PFSK-1 (cell line): Measurements from ENCODE around the gene SRPRA.

Source experiments
- FOXP2 ChIP-seq: optimal IDR thresholded peaks from 2 replicates; pipeline ENCODE3; 2011; ENCODE audit warnings: borderline replicate concordance, control low read depth, inconsistent platforms; ENCODE audit not compliant: insufficient read depth; ENCODE audit errors: extremely low read length, extremely low read depth
- POLR2AphosphoS5 ChIP-seq: IDR thresholded peaks from 2 replicates; pipeline ENCODE4 v1.6.1; 2012; ENCODE audit warnings: low read depth, mild to moderate bottlenecking, control low read depth, low read length, moderate library complexity
- SIN3A ChIP-seq: IDR thresholded peaks from 2 replicates; pipeline ENCODE4 v1.6.1; 2012; ENCODE audit warnings: mild to moderate bottlenecking, low read length, moderate library complexity, borderline replicate concordance; ENCODE audit not compliant: insufficient read depth
- TAF1 ChIP-seq: IDR thresholded peaks from 2 replicates; pipeline ENCODE4 v1.6.1; 2012; ENCODE audit warnings: low read length, control low read depth, borderline replicate concordance; ENCODE audit not compliant: insufficient read depth
- TF ChIP-seq, protein P1 (sequence below), 2 experiments: IDR thresholded peaks; 2 replicates each; pipeline versions ENCODE4 v1.6.1 to v1.8.0; 2011 to 2012; ENCODE audit warnings: low read depth in 2 of 2, low read length in 2 of 2, control low read depth in 1 of 2, inconsistent platforms in 1 of 2, mild to moderate bottlenecking in 1 of 2, moderate library complexity in 1 of 2; ENCODE audit not compliant: insufficient read depth in 1 of 2

SRPRA gene

DNA sequence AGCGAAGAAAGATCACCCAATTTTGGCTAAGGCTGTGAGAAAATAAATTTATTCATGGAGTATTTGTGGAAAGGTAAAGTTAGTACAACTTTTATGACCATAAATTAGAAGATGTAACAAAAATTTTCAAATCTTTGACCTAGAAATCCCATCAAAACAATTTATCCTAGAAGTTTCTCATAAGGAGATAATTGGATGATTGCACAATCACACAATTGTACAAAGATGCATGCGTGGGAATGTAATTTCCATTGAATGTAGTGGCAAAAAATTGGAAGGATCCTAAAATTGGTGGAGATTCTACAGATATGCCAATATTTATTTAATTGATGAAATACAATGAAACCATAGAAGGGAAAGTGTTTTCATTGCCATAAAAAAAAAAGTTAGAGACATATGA, 11.6 kb downstream of the SRPRA start:
- TF ChIP-seq TAF1 = no peak
- TF ChIP-seq, protein P1, sequence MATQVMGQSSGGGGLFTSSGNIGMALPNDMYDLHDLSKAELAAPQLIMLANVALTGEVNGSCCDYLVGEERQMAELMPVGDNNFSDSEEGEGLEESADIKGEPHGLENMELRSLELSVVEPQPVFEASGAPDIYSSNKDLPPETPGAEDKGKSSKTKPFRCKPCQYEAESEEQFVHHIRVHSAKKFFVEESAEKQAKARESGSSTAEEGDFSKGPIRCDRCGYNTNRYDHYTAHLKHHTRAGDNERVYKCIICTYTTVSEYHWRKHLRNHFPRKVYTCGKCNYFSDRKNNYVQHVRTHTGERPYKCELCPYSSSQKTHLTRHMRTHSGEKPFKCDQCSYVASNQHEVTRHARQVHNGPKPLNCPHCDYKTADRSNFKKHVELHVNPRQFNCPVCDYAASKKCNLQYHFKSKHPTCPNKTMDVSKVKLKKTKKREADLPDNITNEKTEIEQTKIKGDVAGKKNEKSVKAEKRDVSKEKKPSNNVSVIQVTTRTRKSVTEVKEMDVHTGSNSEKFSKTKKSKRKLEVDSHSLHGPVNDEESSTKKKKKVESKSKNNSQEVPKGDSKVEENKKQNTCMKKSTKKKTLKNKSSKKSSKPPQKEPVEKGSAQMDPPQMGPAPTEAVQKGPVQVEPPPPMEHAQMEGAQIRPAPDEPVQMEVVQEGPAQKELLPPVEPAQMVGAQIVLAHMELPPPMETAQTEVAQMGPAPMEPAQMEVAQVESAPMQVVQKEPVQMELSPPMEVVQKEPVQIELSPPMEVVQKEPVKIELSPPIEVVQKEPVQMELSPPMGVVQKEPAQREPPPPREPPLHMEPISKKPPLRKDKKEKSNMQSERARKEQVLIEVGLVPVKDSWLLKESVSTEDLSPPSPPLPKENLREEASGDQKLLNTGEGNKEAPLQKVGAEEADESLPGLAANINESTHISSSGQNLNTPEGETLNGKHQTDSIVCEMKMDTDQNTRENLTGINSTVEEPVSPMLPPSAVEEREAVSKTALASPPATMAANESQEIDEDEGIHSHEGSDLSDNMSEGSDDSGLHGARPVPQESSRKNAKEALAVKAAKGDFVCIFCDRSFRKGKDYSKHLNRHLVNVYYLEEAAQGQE (IDR thresholded peaks at IDR 0.05; ENCODE audit: insufficient read depth in 1 of 2, low read depth in 2 of 2, low read length in 2 of 2) = no peak
- TF ChIP-seq POLR2AphosphoS5 = no peak
- TF ChIP-seq SIN3A = no peak
- TF ChIP-seq FOXP2 = no peak

DNA sequence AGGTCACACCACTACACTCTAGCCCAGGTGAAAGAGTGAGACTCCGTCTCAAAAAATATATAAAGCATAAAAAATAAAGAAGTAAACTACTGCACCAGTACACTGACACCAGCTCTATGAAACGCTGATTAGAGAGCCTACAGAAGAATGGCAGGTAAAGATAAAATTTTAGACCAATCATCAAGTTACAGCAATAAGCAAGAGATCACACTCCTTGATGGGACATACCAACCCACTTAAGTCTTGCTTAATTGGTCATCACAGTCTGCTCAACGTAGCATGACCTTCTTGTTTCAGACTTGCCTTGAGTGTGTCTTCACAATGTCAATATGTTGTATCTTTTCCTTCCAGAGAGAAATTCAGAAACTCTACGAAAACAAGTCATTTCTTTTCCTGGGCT, 12.5 kb downstream of the SRPRA start:
- TF ChIP-seq POLR2AphosphoS5 (no peak), TAF1 (no peak), FOXP2 (no peak), SIN3A (no peak)
- TF ChIP-seq, protein P1 (IDR thresholded peaks at IDR 0.05; ENCODE audit: insufficient read depth in 1 of 2, low read depth in 2 of 2, low read length in 2 of 2) = no peak

DNA sequence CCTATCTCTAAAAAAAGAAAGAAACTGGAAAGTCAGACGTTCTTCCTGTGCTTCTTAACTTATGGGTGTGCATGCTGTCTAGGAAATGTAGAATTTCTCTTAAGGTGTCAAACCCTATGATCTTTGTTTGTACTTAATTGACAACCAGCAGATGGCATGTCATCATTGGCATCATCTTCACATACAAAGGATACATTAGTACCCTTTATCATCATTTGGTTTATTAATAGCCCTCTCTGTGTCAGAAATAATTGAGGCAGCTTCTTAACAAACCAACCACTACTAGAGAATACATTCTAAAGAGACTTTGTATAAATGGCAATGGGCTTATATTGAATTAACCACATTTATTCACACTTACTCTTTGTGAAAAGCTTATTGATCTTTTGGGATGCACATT, 13.9 kb downstream of the SRPRA start:
- no peak for TF ChIP-seq POLR2AphosphoS5
- no peak for TF ChIP-seq TAF1

DNA sequence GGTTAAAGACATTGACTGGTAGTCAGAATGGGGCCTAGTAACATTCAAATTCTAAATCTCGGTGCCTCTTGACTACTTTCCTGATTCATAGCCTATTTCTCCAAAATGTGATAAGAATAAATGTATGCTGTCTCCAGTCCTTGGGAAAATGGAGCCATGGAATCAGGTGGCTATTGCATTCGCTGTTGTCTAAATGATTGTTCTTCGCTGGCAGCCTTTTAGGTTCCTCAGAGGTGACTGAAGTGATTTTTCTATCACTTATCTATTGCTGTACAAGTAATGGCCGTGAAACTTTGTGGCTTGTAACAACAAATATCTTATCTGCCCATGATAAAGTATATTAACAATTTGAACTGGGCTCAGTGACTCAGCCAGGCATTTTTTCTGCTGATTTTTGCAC, 15.4 kb downstream of the SRPRA start:
- TF ChIP-seq SIN3A (no peak), TAF1 (no peak), FOXP2 (no peak), POLR2AphosphoS5 (no peak)
- TF ChIP-seq, protein P1 (IDR thresholded peaks at IDR 0.05; ENCODE audit: insufficient read depth in 1 of 2, low read depth in 2 of 2, low read length in 2 of 2) = no peak

DNA sequence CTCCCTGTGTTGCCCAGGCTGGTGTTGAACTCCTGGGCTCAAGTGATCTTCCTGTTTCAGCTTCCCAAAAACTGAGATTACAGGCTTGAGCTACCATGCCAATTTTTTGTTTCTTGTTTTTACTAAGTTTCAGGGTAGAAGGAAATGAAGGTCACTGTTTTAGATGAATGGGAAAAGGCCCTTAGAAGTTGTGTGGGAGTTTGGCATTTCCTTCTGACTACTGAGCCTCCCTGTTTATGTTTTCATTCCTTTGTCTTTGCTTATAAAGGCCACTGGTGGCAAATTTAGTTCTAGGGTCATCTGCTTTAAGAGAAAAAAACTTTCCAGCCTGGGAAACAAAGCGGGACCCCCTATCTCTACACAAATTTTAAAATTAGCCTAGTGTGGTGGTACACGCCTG, 22.1 kb downstream of the SRPRA start:
- TF ChIP-seq SIN3A = no peak

DNA sequence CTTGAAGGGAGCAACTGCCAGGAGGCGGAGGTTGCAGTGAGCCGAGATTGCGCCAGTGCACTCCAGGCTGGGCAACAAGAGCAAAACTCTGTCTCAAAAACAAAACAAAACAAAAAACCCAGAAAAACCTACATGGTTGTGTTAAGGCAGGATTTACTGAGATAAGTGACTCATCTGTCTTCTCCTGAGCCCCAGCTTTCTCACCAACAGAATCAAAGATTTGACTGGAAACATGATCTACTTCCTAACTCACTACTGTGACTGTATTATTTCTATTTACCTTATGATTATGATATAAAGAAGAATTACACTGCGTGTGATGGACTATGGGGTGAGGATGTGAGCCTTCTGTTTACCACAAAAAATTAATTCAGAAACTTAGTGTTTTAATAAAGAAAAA, 35.3 kb downstream of the SRPRA start:
- TF ChIP-seq TAF1 (no peak), POLR2AphosphoS5 (no peak), FOXP2 (no peak), SIN3A (no peak)
- TF ChIP-seq, protein P1 (IDR thresholded peaks at IDR 0.05; ENCODE audit: insufficient read depth in 1 of 2, low read depth in 2 of 2, low read length in 2 of 2) = no peak
